Measurements from ENCODE around the gene AKAP7.

AKAP7 gene

DNA sequence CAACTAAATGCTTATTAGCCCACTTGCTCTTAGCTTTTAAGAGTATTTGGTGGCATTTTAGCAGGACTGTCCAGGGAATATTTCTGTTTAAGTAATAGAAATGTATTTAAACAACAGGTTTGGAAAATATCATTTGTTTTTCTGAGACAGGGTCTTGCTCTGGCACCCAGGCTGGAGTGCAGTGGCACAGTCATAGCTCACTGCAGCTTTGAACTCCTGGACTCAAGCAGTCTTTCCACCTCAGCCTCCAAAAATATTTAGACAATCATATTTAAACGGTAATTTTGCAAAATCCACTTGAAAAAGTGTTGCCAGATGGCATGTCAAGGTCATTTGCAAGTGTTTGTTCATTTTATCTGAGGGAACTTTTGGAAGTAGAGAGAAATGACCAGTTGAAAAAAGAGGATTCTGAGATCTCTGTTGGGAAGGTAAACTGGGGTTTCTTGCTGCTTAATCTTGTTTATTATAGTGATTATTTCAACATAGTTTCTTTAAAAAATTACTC is 25.0 kb downstream of the AKAP7 start:
- H3K27ac ChIP-seq, result no peak overlapping the region

DNA sequence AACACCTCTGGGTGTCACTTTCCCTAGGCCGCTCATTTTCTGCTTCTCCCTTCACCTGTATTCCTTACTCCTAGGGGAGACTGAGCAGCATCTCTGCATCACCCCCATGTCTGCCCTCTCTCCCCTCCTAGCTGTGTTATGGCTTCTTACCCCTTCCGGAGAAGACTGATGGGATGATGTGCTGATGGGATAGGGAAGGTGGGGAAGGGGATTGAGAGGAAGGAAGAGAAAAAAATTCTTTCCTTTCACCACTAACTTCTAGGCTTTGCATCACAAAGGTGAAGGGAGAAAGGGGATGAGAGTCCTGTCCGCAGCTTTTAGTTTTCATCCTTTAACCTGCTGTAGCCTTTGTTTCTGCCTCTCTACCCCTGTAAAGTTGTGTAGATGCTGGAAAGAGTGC is 26.7 kb downstream of the AKAP7 start:
- no peak overlapping the region for H3K27ac ChIP-seq
- TF ChIP-seq ZFX (IDR thresholded peaks at IDR 0.05; ENCODE audit: borderline replicate concordance), result no peak
- TF ChIP-seq, protein P1, sequence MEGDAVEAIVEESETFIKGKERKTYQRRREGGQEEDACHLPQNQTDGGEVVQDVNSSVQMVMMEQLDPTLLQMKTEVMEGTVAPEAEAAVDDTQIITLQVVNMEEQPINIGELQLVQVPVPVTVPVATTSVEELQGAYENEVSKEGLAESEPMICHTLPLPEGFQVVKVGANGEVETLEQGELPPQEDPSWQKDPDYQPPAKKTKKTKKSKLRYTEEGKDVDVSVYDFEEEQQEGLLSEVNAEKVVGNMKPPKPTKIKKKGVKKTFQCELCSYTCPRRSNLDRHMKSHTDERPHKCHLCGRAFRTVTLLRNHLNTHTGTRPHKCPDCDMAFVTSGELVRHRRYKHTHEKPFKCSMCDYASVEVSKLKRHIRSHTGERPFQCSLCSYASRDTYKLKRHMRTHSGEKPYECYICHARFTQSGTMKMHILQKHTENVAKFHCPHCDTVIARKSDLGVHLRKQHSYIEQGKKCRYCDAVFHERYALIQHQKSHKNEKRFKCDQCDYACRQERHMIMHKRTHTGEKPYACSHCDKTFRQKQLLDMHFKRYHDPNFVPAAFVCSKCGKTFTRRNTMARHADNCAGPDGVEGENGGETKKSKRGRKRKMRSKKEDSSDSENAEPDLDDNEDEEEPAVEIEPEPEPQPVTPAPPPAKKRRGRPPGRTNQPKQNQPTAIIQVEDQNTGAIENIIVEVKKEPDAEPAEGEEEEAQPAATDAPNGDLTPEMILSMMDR (IDR thresholded peaks at IDR 0.05), result no peak

More for the DNA sequence above, 25.0 kb downstream of the AKAP7 start:
- no peak for TF ChIP-seq ZFX (IDR thresholded peaks at IDR 0.05; ENCODE audit: borderline replicate concordance)
- TF ChIP-seq, protein P1 (IDR thresholded peaks at IDR 0.05), result no peak

DNA sequence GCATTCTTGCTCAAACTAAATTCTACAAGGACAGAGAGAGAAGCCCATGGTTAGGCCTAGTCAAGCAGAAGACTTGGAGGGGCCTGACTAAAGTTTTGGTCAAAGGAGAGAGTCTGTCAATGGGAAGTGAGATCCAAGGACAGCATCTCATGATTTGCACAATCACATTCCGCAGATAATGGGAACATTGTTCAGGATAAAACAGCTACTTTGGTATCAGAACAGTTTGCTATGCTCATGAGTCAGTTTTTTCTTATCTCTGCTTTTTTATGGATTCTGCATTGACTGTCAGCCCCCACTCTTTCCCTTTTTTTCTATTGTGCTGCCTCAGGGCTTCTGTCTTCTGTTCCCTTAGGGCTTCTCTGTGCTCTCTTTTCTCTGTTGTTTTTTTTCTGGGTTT is 28.6 kb downstream of the AKAP7 start:
- H3K27ac ChIP-seq, result no peak overlapping the region
- TF ChIP-seq, protein P1 (IDR thresholded peaks at IDR 0.05), result no peak
- TF ChIP-seq ZFX (IDR thresholded peaks at IDR 0.05; ENCODE audit: borderline replicate concordance), result no peak

DNA sequence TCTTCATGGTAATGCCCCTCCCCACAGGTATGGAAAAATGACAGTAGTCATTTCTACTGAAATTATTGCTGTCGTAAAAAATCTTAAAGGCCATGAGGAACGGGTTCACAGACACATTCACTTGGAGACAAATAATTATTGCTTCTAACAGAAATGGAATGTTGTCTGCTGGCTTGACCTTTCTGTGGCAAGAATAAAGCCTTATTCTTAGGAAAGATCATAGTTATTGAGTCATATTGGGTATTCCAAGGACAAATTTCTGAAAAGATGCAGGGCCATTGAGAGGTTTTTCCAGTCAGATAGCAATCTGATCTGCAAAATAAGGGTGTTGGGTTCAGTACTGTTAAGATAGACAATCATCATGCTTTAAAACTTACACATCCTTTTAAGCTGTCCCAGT is 29.2 kb downstream of the AKAP7 start:
- H3K27ac ChIP-seq, result no peak overlapping the region
- TF ChIP-seq ZFX (IDR thresholded peaks at IDR 0.05; ENCODE audit: borderline replicate concordance), result no peak
- TF ChIP-seq, protein P1 (IDR thresholded peaks at IDR 0.05), result no peak

DNA sequence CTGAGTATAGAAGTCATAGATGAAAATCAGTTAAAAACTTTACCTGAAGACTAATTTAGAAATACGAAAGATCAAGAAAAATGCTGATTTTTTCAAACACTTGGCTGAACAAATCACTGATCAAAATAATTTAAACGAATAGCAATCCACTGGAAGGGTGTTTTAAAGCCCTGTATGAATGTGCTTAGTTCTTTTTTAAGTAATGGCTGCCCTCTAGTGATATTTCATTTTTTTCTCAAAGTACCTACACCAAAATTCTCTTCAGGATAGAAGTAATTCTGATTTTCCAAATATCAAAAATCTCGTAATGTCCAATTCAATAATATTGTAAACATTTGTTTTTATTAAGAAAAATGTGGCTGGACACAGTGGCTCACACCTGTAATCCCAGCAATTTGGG is 32.5 kb downstream of the AKAP7 start:
- no peak overlapping the region for H3K27ac ChIP-seq
- no peak for TF ChIP-seq ZFX (IDR thresholded peaks at IDR 0.05; ENCODE audit: borderline replicate concordance)
- TF ChIP-seq, protein P1 (IDR thresholded peaks at IDR 0.05), result peak; percentile 37

DNA sequence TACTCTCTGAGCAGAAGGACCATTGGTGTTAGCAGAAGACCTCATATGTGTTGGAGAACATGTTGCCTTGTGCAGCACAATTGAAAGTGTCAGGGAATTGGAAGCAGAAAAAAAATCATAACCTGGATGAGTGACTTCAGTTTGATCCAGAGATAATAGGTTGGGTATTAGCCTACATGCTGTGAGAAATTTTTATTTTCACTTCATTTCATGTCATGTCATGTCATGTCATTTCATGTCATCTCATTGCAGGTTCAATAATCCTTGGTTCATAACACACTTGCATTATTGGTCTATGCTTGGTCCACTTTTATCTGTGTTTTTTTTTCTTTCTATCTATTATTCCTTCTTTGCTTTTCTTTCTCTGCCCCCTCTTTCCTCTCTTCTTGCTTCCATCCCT is 34.3 kb downstream of the AKAP7 start:
- H3K27ac ChIP-seq, result no peak overlapping the region
- TF ChIP-seq, protein P1 (IDR thresholded peaks at IDR 0.05), result no peak
- no peak for TF ChIP-seq ZFX (IDR thresholded peaks at IDR 0.05; ENCODE audit: borderline replicate concordance)

DNA sequence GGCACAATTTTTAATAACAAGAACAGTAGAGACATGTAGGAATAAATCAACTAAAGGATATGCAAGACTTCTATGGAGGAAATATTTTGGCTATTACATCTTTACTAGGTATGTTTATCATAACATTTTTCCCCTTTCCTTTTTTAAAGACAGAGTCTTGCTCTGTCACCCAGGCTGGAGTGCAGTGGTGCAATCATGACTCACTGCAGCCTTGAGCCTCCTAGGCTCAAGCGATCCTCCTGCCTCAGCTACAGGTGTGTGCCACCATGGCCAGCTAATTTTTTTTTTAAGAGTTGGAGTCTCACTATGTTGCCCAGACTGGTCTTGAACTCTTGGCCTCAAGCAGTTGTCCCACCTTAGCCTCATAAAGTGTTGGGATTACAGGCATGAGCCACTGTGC is 37.0 kb downstream of the AKAP7 start:
- TF ChIP-seq, protein P1 (IDR thresholded peaks at IDR 0.05), result no peak
- TF ChIP-seq ZFX (IDR thresholded peaks at IDR 0.05; ENCODE audit: borderline replicate concordance), result no peak

More for the DNA sequence above, 37.0 kb downstream of the AKAP7 start:
- H3K27ac ChIP-seq, result no peak overlapping the region

All from 22Rv1 (cell line).